GM18867 (cell line): ENCODE data around the gene ITPRIPL1.

ENCODE experiments used
- ATAC-seq: cut with Tn5 transposase; IDR thresholded peaks from one replicate; pipeline ENCODE4 v1.9.1; 2021; ENCODE audit warnings: mild to moderate bottlenecking, moderate library complexity; ENCODE audit not compliant: unreplicated experiment

Gene ITPRIPL1

GRCh38 chr2:96353606-96354101, 28.5 kb downstream of the ITPRIPL1 start:
- ATAC-seq: no peak

- ATAC-seq: no peak
Observed at GRCh38 chr2:96354492-96354891, 29.4 kb downstream of the ITPRIPL1 start.

- no peak for ATAC-seq
Observed at GRCh38 chr2:96356889-96357288, 31.8 kb downstream of the ITPRIPL1 start.

GRCh38 chr2:96359310-96359709, 34.2 kb downstream of the ITPRIPL1 start:
- ATAC-seq: no peak

- no peak for ATAC-seq
Observed at GRCh38 chr2:96359866-96360265, 34.7 kb downstream of the ITPRIPL1 start.

- no peak for ATAC-seq
Observed at GRCh38 chr2:96361751-96362150, 36.6 kb downstream of the ITPRIPL1 start.

GRCh38 chr2:96369186-96369585, 44.1 kb downstream of the ITPRIPL1 start:
- ATAC-seq: no peak

- ATAC-seq: no peak
Observed at GRCh38 chr2:96374211-96374951, 49.3 kb downstream of the ITPRIPL1 start.
